Hepatocyte (in vitro differentiated cells): Measurements from ENCODE around the gene SFR1. TPM values are rescaled to one million over a fixed set of nuclear protein-coding genes. Genes with fewer than 3 reads are reported as not detected.

Experiments used
- DNase-seq: peaks from one replicate; pipeline ENCODE4 v3.0.0-alpha.2; 2016; ENCODE audit warnings: low spot score
- H2AFZ ChIP-seq: fragments of 200-600 bp; sonication (generic); 2 replicates; pipeline ENCODE4 v1.6.0; 2016; ENCODE audit warnings: antibody characterized with exemption, mild to moderate bottlenecking
- H3K27ac ChIP-seq: fragments of 200-600 bp; sonication (generic); 2 replicates; pipeline ENCODE4 v1.5.1; 2016; ENCODE audit warnings: mild to moderate bottlenecking
- H3K27me3 ChIP-seq: fragments of 200-600 bp; sonication (generic); 2 replicates; pipeline ENCODE4 v1.6.1; 2016
- H3K36me3 ChIP-seq: fragments of 200-600 bp; sonication (generic); replicated peaks from 2 replicates; pipeline ENCODE4 v1.5.1; 2016; ENCODE audit warnings: low read depth; ENCODE audit not compliant: insufficient read depth
- H3K4me1 ChIP-seq: fragments of 200-600 bp; sonication (generic); 2 replicates; pipeline ENCODE4 v1.5.1; 2016; ENCODE audit warnings: mild to moderate bottlenecking, moderate library complexity; ENCODE audit not compliant: insufficient read depth
- H3K4me2 ChIP-seq: fragments of 200-600 bp; sonication (generic); 2 replicates; pipeline ENCODE4 v1.6.0; 2016
- H3K4me3 ChIP-seq: fragments of 200-600 bp; sonication (generic); 2 replicates; pipeline ENCODE4 v1.5.1; 2016; ENCODE audit warnings: mild to moderate bottlenecking
- H3K79me2 ChIP-seq: fragments of 200-600 bp; sonication (generic); 2 replicates; pipeline ENCODE4 v1.6.0; 2017; ENCODE audit warnings: mild to moderate bottlenecking
- H3K9me2 ChIP-seq: fragments of 200-600 bp; sonication (generic); replicated peaks from 2 replicates; pipeline ENCODE4 v1.6.0; 2017; ENCODE audit warnings: mild to moderate bottlenecking; ENCODE audit not compliant: insufficient read depth
- H3K9me3 ChIP-seq: fragments of 200-600 bp; sonication (generic); 2 replicates; pipeline ENCODE4 v1.5.1; 2016; ENCODE audit warnings: low read depth, mild to moderate bottlenecking
- H4K20me1 ChIP-seq: fragments of 200-600 bp; sonication (generic); 2 replicates; pipeline ENCODE4 v1.6.0; 2016; ENCODE audit warnings: mild to moderate bottlenecking; ENCODE audit not compliant: insufficient read depth, poor library complexity, severe bottlenecking
- CTCF ChIP-seq: fragments of 200-600 bp; sonication (generic); IDR thresholded peaks from 2 replicates; pipeline ENCODE4 v1.5.1; 2016; ENCODE audit warnings: antibody characterized with exemption, mild to moderate bottlenecking; ENCODE audit not compliant: poor library complexity
- EZH2 ChIP-seq: fragments of 200-600 bp; sonication (generic); IDR thresholded peaks from 2 replicates; pipeline ENCODE4 v1.6.1; 2016; ENCODE audit warnings: antibody characterized with exemption, mild to moderate bottlenecking, borderline replicate concordance
- EZH2phosphoT487 ChIP-seq: fragments of 200-600 bp; sonication (generic); IDR thresholded peaks from one replicate; pipeline ENCODE4 v1.6.1; 2018; ENCODE audit warnings: antibody characterized with exemption, mild to moderate bottlenecking, low read depth, moderate library complexity; ENCODE audit not compliant: unreplicated experiment, severe bottlenecking
- WGBS: methylation state at CpG from one replicate; pipeline ENCODE4 v1.1.6; 2016; ENCODE audit warnings: low lambda C conversion rate; ENCODE audit errors: missing lambda C conversion rate; 5-methylcytosine and 5-hydroxymethylcytosine counted together
- polyA plus RNA-seq: library from polyadenylated mRNA; unstranded; fragments of >200 nt; fragmentation: Nextera tagmentation; extraction: Ambion mirVana; gene quantifications from 2 replicates; pipeline ENCODE4 v1.2.1, GENCODE V29; 2016
- total RNA-seq: library from RNA; depleted of rRNA; stranded (reverse); fragments of >200 nt; gene quantifications from 2 replicates; pipeline ENCODE4 v1.2.3, GENCODE V29; 2014

SFR1 gene
- total and polyA plus RNA-seq, 2 experiments from 2014 or later: 7.1 TPM

DNA sequence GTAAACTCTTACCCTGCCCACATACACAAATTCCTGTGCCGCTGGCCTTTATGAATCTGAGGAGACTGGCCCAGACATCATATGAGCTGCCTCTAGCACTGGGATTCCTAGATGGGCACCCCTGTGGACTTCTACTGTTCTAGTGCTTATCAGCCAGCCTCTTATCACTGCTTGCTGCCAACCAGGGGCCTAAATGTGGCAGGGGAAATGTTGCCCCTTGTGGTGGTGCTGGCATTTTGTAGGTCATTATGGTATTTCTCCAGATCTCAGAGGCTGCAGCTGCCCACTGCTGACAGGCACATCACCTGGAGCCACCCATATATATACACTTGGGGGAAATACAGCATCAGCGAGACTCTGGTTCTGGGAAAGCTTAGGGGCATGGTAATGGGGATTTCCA is 5.4 kb downstream of the SFR1 start:
- Histone ChIP-seq H3K4me1 (no peaks in the 10 kb centered on the region), H3K36me3 (no peaks in the 10 kb centered on the region), H3K4me3 (no peak overlapping the region), H3K9me3 (no peaks in the 10 kb centered on the region), H3K27me3 (no peaks in the 10 kb centered on the region), H2AFZ (no peak overlapping the region), H4K20me1 (no peaks in the 10 kb centered on the region), H3K4me2 (no peak overlapping the region), H3K27ac (no peak overlapping the region), H3K9me2 (no peaks in the 10 kb centered on the region), H3K79me2 (no peaks in the 10 kb centered on the region)
- DNase-seq: no peak
- 83% methylated on average over 2 of the region's 2 CpGs for WGBS
- peak; percentile 8 for TF ChIP-seq CTCF
- no peak for TF ChIP-seq EZH2phosphoT487

DNA sequence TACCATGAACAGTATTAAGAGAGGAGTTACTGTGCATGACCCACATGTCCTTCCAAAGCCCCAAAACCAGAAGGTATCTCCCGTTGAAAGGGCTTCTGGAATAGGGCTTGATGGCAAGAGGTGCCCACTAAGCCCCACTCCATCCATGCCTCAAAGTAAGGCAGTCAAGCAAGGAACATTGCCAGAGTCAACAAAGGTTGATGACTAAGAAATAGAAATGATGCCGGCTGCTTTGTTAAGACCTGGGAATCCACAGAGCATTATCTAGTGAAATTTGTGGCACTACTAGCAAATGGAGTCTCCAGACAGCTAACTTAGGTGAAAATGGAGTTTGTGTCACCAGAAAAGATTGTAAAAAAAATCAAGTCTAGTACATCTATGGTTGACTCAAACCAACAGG is 6.2 kb downstream of the SFR1 start:
- 96% methylated on average over 2 of the region's 2 CpGs for WGBS
- DNase-seq: no peak

GRCh38 chr10:104130041-104130440 is 8.1 kb downstream of the SFR1 start:
- Histone ChIP-seq H3K9me3 (no peaks in the 10 kb centered on the region), H2AFZ (no peak overlapping the region), H3K4me2 (no peak overlapping the region), H3K4me3 (no peak overlapping the region), H3K36me3 (no peaks in the 10 kb centered on the region), H3K9me2 (no peaks in the 10 kb centered on the region), H3K4me1 (no peaks in the 10 kb centered on the region), H3K27me3 (no peaks in the 10 kb centered on the region), H3K79me2 (no peaks in the 10 kb centered on the region), H3K27ac (no peak overlapping the region), H4K20me1 (no peaks in the 10 kb centered on the region)
- TF ChIP-seq EZH2 (no peak), EZH2phosphoT487 (no peak)
- WGBS: 88% methylated on average over 3 of the region's 3 CpGs
- no peak for DNase-seq

More for the DNA sequence above, 6.2 kb downstream of the SFR1 start:
- H3K79me2 ChIP-seq: no peaks in the 10 kb centered on the region
- H3K9me2 ChIP-seq: no peaks in the 10 kb centered on the region
- TF ChIP-seq EZH2phosphoT487 (no peak), CTCF (no peak), EZH2 (no peak)
- H3K4me3 ChIP-seq: no peak overlapping the region
- no peaks in the 10 kb centered on the region for H3K36me3 ChIP-seq
- H2AFZ ChIP-seq: no peak overlapping the region
- H3K27me3 ChIP-seq: no peaks in the 10 kb centered on the region
- no peak overlapping the region for H3K27ac ChIP-seq
- no peaks in the 10 kb centered on the region for H3K9me3 ChIP-seq
- no peaks in the 10 kb centered on the region for H4K20me1 ChIP-seq
- H3K4me2 ChIP-seq: no peak overlapping the region
- no peaks in the 10 kb centered on the region for H3K4me1 ChIP-seq

- no peaks in the 10 kb centered on the region for H3K4me1 ChIP-seq
- DNase-seq: no peak
Measured at GRCh38 chr10:104138131-104138530, 16.2 kb downstream of the SFR1 start.

More at GRCh38 chr10:104138131-104138530, 16.2 kb downstream of the SFR1 start:
- no peak overlapping the region for H3K27ac ChIP-seq
- no peaks in the 10 kb centered on the region for H3K9me2 ChIP-seq
- no peak for TF ChIP-seq EZH2phosphoT487
- TF ChIP-seq CTCF: no peak
- TF ChIP-seq EZH2: no peak
- H3K27me3 ChIP-seq: no peaks in the 10 kb centered on the region
- H3K79me2 ChIP-seq: no peaks in the 10 kb centered on the region
- no peak overlapping the region for H2AFZ ChIP-seq
- H3K9me3 ChIP-seq: no peaks in the 10 kb centered on the region
- whole genome bisulfite sequencing: 94% methylated on average over 6 of the region's 6 CpGs
- no peaks in the 10 kb centered on the region for H4K20me1 ChIP-seq
- H3K36me3 ChIP-seq: no peaks in the 10 kb centered on the region
- no peak overlapping the region for H3K4me3 ChIP-seq
- H3K4me2 ChIP-seq: no peak overlapping the region
